GM18861 (cell line): ENCODE measurements around the gene SLBP.

ENCODE experiments used
- ATAC-seq: cut with Tn5 transposase; IDR thresholded peaks from one replicate; pipeline ENCODE4 v1.9.1; 2021; ENCODE audit not compliant: unreplicated experiment

SLBP gene

GRCh38 chr4:1727117-1728031, 15.3 kb upstream of the SLBP start:
- ATAC-seq: no peak

GRCh38 chr4:1726146-1726934, 14.2 kb upstream of the SLBP start:
- peak; percentile 38 for ATAC-seq

- ATAC-seq: no peak
Measured at GRCh38 chr4:1725521-1725920, 13.4 kb upstream of the SLBP start.

- ATAC-seq: no peak
Measured at GRCh38 chr4:1723131-1723801, 11.1 kb upstream of the SLBP start.

- no peak for ATAC-seq
Measured at GRCh38 chr4:1722551-1723118, 10.5 kb upstream of the SLBP start.

GRCh38 chr4:1721666-1722550, 9.8 kb upstream of the SLBP start:
- no peak for ATAC-seq

- peak; percentile 64 for ATAC-seq
Measured at GRCh38 chr4:1721003-1721665, 9.0 kb upstream of the SLBP start, which contains the start of the genes TACC3 and TMEM129. TSS of gene TACC3 (plus strand) at chr4:1721521. CDS start at chr4:1723422, 1,901 bp downstream. TSS of gene TMEM129 (minus strand) at chr4:1721323. CDS start at chr4:1720837, 486 bp downstream.

- ATAC-seq: peak; percentile 14
Measured at GRCh38 chr4:1720163-1720983, 8.3 kb upstream of the SLBP start.

- ATAC-seq: no peak
Measured at GRCh38 chr4:1718095-1718850, 6.2 kb upstream of the SLBP start.

GRCh38 chr4:1717129-1718094, 5.3 kb upstream of the SLBP start:
- no peak for ATAC-seq

GRCh38 chr4:1716065-1716945, 4.2 kb upstream of the SLBP start:
- no peak for ATAC-seq

GRCh38 chr4:1715002-1715758, 3.1 kb upstream of the SLBP start:
- no peak for ATAC-seq

GRCh38 chr4:1714303-1715001, 2.3 kb upstream of the SLBP start:
- ATAC-seq: no peak
